MCF 10A (cell line): ENCODE data around the gene HSPB6. TPM values are rescaled to one million over a fixed set of nuclear protein-coding genes. Genes with fewer than 3 reads are reported as not detected.

Source experiments
- BruUV-seq: library from RNA; stranded (reverse); fragments of 400-500 nt; replicated peaks from 2 replicates; lab custom pipeline; 2021; lab: Mats Ljungman, UMichigan
- CTCF ChIA-PET: fragments of 300-600 bp; sonication (Branson Sonifier 250); formaldehyde crosslinking; extraction: SDS; loops from one replicate; lab custom pipeline; 2021; ENCODE audit warnings: antibody characterized with exemption, inconsistent platforms; lab: Yijun Ruan, JAX
- POLR2A ChIA-PET: fragments of 300-600, 350-650 bp; sonication (Branson Sonifier 250); formaldehyde crosslinking; extraction: SDS; loops from one replicate; lab custom pipeline; 2020; ENCODE audit warnings: antibody characterized with exemption, inconsistent platforms; lab: Yijun Ruan, JAX
- DNase-seq: peaks from one replicate; pipeline ENCODE4 v3.0.0-alpha.2; 2018; ENCODE audit not compliant: unreplicated experiment
- H3K27ac Mint-ChIP-seq: one replicate; pipeline ENCODE4 v1.8.0; 2022; ENCODE audit warnings: mild to moderate bottlenecking, low read depth, mixed read lengths; ENCODE audit not compliant: unreplicated experiment
- H3K27me3 Mint-ChIP-seq: one replicate; pipeline ENCODE4 v1.8.0; 2022; ENCODE audit warnings: mixed read lengths; ENCODE audit not compliant: insufficient read depth, unreplicated experiment
- H3K36me3 Mint-ChIP-seq: one replicate; pipeline ENCODE4 v1.8.0; 2022; ENCODE audit warnings: mild to moderate bottlenecking, moderate library complexity, mixed read lengths; ENCODE audit not compliant: insufficient read depth, unreplicated experiment
- H3K4me1 Mint-ChIP-seq: one replicate; pipeline ENCODE4 v1.8.0; 2022; ENCODE audit warnings: mixed read lengths; ENCODE audit not compliant: insufficient read depth, unreplicated experiment
- H3K4me3 Mint-ChIP-seq: one replicate; pipeline ENCODE4 v1.8.0; 2022; ENCODE audit warnings: mild to moderate bottlenecking, moderate library complexity, mixed read lengths; ENCODE audit not compliant: unreplicated experiment
- H3K9me3 Mint-ChIP-seq: one replicate; pipeline ENCODE4 v1.8.0; 2022; ENCODE audit warnings: mixed read lengths; ENCODE audit not compliant: unreplicated experiment
- intact Hi-C: fragments of 100-400 bp; cut with micrococcal nuclease; formaldehyde crosslinking; loops from 2 replicates; pipeline ENCODE4 v1.14.1; 2022
- total RNA-seq: library from RNA; stranded (reverse); gene quantifications from 2 replicates; pipeline ENCODE4 v1.2.3, GENCODE V29; 2022
- TF ChIP-seq, protein P1 (sequence below): fragments of 200-600 bp; IDR thresholded peaks from one replicate; pipeline ENCODE4 v1.8.0; 2022; ENCODE audit warnings: antibody characterized with exemption, mild to moderate bottlenecking; ENCODE audit not compliant: unreplicated experiment

HSPB6 gene
- total RNA-seq, 1 experiment from 2014 or later = 0.21 TPM

DNA sequence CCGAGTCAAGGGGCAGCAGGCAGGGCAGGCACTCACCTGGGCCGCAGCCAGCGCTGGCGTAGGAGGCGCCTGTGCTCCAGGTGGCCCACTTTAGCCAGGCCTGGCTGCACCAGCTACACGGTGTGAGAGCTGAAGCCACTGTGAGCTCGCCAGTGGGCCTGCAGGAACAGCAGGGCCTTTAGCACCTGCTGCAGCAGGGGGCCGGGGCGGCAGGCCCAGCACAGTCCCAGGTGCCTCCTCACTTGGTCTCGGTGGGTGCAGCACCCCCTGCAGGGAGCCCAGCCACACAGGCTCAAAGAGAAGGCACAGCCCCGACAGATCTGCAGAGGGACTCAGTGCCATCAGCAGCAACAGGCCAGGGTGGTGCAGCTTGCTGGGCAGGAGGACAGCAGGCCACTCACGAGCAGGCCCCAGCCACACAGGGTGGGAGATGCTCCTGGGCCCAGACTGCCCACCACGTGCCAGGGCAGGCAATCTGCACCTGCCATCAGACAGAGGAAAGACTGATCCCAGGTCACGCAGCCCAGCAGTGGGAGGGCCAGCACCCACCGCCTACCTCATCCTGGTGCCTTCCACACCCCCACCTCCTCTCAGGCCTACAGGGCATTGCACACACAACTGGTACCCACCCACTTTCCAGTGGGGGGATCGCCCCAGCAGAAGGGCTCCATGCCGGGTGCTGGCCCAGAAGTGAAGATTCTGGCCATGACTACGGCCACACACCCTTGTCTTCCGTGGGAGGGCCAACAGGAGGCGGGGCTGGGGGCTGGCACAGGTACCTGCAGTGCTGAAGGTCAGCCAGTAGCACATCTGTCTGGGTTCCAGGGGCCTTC is 34.4 kb upstream of the HSPB6 start:
- POLR2A ChIA-PET = no interaction called here

GRCh38 chr19:35789978-35790944 is 33.4 kb upstream of the HSPB6 start:
- intact Hi-C loops = no loop called here
- no peak for DNase-seq
- no peaks in the 10 kb centered on the region for H3K27me3 Mint-ChIP-seq
- BruUV-seq = no TSS peak
- ChIA-PET POLR2A (no interaction called here), CTCF (interaction anchor here (0.6 kb wide), 1 partner anchor 103 kb away, joined by 3 read pairs; no protein-coding TSS in a partner anchor)
- no peaks in the 10 kb centered on the region for H3K36me3 Mint-ChIP-seq
- no peak overlapping the region for H3K27ac Mint-ChIP-seq
- H3K4me3 Mint-ChIP-seq = no peak overlapping the region
- H3K9me3 Mint-ChIP-seq = no peaks in the 10 kb centered on the region
- TF ChIP-seq, protein P1, sequence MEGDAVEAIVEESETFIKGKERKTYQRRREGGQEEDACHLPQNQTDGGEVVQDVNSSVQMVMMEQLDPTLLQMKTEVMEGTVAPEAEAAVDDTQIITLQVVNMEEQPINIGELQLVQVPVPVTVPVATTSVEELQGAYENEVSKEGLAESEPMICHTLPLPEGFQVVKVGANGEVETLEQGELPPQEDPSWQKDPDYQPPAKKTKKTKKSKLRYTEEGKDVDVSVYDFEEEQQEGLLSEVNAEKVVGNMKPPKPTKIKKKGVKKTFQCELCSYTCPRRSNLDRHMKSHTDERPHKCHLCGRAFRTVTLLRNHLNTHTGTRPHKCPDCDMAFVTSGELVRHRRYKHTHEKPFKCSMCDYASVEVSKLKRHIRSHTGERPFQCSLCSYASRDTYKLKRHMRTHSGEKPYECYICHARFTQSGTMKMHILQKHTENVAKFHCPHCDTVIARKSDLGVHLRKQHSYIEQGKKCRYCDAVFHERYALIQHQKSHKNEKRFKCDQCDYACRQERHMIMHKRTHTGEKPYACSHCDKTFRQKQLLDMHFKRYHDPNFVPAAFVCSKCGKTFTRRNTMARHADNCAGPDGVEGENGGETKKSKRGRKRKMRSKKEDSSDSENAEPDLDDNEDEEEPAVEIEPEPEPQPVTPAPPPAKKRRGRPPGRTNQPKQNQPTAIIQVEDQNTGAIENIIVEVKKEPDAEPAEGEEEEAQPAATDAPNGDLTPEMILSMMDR = no peak
- H3K4me1 Mint-ChIP-seq = no peaks in the 10 kb centered on the region

More for the DNA sequence above, 34.4 kb upstream of the HSPB6 start:
- Mint-ChIP-seq H3K27ac (no peak overlapping the region), H3K4me3 (no peak overlapping the region), H3K9me3 (no peaks in the 10 kb centered on the region), H3K36me3 (no peaks in the 10 kb centered on the region), H3K27me3 (peaks cover 4% of the 10 kb centered on the region), H3K4me1 (no peaks in the 10 kb centered on the region)
- no peak for DNase-seq
- intact Hi-C loops = no loop called here
- TF ChIP-seq, protein P1 = no peak
- BruUV-seq = no TSS peak
- CTCF ChIA-PET = no interaction called here

- no TSS peak for BruUV-seq
- H3K27ac Mint-ChIP-seq = no peak overlapping the region
- ChIA-PET CTCF (interaction anchor here (0.6 kb wide), 2 partner anchors 104 to 644 kb away, joined by 3 read pairs; no protein-coding TSS in a partner anchor), POLR2A (no interaction called here)
- no peak overlapping the region for H3K4me3 Mint-ChIP-seq
- H3K4me1 Mint-ChIP-seq = no peaks in the 10 kb centered on the region
- intact Hi-C loops = no loop called here
- H3K9me3 Mint-ChIP-seq = no peaks in the 10 kb centered on the region
- DNase-seq = no peak
- TF ChIP-seq, protein P1 = no peak
- no peaks in the 10 kb centered on the region for H3K36me3 Mint-ChIP-seq
- no peaks in the 10 kb centered on the region for H3K27me3 Mint-ChIP-seq
Observed at GRCh38 chr19:35789195-35789977, 32.6 kb upstream of the HSPB6 start.
